Endometrium (tissue), 2 donors: ENCODE measurements around the gene HNRNPA1.
A peak's percentile ranks its signal among the peaks of the same experiment; 100 is the strongest.
"Not testable (repeated sequence)": the region's sequence is repeated elsewhere in the genome, so short reads cannot be mapped to it uniquely, and the experiment has no call there.

ENCODE experiments used
- FAIRE-seq: peaks from 2 replicates; lab custom pipeline; 2012; peaks lifted over from hg19 to GRCh38; lab: Jason Lieb, UNC
- donor health status: control.
- donor health status: control.

Gene HNRNPA1

DNA sequence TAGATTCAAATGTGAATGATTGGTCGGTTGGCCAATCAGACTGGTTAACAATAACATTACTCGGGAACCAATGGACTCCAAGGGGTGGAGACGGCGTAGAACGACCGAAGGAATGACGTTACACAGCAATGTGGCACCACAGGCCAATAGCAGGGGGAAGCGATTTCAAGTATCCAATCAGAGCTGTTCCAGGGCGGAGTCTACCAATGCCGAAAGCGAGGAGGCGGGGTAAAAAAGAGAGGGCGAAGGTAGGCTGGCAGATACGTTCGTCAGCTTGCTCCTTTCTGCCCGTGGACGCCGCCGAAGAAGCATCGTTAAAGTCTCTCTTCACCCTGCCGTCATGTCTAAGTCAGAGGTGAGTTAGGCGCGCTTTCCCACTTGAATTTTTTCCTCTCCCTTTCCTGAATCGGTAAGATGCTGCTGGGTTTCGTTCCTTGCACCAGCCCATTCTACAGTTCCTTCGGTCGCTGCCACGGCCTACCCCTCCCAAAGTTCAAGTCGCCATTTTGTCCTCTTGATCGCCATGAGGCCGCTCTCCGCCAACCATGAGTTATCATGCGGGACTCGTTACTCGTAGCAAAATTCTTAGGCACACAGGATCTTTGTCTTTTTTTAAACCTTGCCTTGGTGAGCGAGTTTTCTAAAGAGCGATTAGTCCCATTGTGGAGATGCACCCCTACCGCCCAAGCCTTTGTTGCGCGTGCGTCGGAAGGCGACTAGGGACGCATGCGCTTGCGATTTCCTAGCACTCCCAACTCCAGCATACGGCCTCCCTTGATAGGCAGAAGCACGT is at the start of gene HNRNPA1:
Gene HNRNPA1, plus strand, starts transcription at position 259 of the 793 bp plus-strand sequence. Its CDS starts 82 bp downstream, at position 341.
- peak; percentile 97 for FAIRE-seq

DNA sequence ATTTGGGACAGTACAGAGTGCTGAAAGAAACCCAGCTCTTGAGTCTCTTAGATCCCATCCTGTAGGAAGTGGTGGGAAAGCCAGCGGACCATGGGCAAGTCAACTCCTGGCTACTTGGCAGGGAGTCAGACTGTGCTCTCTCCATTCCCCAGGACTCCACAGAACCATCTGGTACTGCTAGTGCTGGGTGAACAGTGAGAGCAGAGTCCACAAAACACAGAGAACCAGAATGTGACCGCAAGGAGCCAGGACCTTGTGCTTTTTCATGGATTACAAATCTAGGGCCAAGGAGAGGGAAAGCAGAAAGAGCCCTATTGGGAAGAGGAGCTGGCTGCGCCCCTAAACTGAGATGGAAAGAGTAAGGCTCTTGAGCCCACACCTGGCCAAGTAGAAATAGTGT is 49.3 kb upstream of the HNRNPA1 start:
- not testable (repeated sequence) for FAIRE-seq

DNA sequence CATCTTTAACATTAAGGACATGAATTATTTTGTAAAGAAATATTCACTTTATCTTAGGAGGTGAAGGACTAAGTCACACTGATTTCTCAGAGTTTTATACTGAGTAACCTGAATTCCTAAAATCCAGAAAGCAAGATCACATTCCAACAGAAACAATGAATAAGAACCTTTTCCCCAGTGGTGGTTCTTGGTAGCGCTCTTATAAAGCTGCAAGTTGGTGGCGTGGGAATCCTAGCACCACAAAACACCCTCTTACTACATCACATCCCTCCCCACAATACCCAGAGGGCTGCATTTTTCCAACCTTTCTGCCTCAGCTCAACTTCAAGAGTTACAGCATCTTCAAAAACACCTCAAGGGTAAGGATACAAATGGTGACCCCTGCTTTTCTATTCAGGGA is 47.7 kb upstream of the HNRNPA1 start:
- no peak for FAIRE-seq

GRCh38 chr12:54238531-54238930 is 42.0 kb upstream of the HNRNPA1 start:
- FAIRE-seq = no peak

- FAIRE-seq = no peak
Measured at GRCh38 chr12:54239620-54240019, 40.9 kb upstream of the HNRNPA1 start.

DNA sequence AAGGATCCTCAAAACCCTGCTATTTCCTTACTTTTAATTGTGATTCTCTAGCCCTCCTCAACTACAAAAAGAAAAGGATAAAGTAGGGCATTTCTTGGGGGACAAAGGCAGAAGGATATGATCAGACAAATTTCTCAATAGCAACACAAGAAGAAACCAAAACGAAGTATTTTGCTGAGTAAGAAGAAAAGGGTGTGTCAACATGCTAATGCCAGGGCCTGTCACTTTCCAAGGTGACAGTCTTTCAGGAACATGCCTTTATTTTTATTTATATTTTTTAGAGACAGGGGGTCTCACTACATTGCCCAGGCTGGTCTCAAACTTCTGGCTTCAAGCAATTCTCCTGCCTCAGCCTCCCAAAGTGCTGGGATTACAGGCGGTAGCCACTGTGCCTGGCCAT is 40.4 kb upstream of the HNRNPA1 start:
- no peak for FAIRE-seq

GRCh38 chr12:54240971-54241588 is 39.4 kb upstream of the HNRNPA1 start:
- FAIRE-seq = no peak

- FAIRE-seq = no peak
Measured at GRCh38 chr12:54246011-54246641, 34.4 kb upstream of the HNRNPA1 start.

DNA sequence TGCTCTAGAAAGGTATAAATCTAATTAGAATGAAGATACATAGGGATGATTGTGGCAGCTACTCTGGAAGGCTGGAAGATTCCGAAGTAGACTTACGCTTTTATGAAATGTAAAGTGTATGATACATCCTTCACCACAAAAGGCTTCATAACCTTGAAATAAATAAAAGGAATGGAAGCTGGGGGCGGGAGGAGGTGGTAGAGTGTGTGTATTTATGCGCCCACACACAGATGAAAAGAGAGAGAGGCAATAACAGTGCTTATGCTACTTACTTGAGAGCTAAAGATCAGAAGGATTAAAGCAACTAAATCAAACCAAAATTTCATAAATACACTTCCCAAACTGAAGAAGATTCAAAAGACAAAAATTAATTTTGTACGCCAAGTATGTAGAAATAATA is 31.0 kb upstream of the HNRNPA1 start:
- no peak for FAIRE-seq

- FAIRE-seq = no peak
Measured at GRCh38 chr12:54251667-54252284, 28.8 kb upstream of the HNRNPA1 start.

GRCh38 chr12:54253240-54253639 is 27.3 kb upstream of the HNRNPA1 start:
- FAIRE-seq = no peak

DNA sequence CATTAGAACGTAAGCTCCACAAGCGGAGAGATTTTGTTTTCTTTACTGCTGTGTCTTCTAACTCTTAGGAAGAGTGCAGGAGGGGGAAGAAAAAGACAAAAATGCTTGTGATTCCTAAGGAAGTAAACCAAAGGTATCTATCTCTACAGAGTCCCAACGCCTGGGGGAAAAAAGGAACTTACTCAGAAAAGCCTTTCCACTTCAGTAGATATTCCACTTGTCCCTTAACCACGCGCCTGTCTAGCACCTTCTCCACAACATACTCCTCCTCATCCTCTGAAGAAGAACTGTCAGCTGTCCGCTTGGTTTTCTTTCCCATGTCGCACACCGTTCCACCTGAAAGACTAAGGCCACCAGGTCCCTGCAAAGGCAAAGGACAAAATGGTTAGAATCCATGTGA is 23.2 kb upstream of the HNRNPA1 start:
- no peak for FAIRE-seq

DNA sequence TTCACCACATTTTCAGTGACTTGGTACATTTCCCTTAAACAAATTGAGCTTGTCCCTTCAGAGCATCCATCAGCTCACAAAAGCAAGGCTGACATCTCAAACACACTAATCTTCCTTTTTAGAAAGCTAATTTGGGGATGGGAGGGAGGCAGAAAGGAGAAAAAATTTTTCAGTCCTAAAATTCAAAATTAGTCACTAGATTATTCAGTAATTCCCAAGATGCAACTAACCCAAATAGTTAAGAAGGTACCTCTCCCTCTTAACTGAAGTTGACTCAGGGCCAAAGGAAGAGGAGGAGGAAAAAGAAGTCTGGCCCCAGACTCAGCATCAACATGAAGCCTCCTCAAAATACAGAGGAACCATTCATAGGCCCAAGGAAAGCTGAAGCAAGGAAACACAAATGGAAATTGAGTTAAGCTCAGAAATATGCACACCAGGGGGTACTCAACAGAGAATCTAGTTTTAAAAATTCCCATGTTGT is 22.3 kb upstream of the HNRNPA1 start:
- FAIRE-seq = no peak

- no peak for FAIRE-seq
Measured at GRCh38 chr12:54259194-54260011, 21.1 kb upstream of the HNRNPA1 start.

DNA sequence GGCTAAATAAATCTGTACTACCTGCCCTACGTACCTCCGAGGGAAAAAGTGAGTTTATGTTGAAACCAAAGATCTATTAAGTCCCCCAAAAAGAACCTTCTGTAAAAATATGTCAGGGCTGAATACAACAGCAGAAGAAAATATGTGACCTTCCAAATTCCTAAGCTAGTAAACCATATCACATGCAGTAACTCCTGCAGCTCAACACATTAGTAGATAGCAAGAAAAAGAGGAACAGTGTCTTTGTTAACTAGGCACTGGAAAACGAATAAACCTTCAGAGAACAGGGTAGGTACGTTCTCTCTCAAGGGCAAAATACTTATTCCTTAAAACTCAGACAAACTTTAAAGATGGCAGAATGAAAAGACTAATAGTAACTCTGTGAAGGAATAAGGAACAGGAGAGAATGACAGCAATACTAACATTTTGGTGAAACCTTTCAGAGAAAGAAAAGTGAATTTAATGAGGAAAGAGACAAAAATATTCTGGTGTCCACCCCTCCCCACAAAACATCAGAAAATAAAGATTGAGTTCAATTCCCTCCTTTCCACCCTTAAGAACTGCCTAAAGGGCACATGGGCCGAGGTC is 18.6 kb upstream of the HNRNPA1 start:
- FAIRE-seq = no peak

DNA sequence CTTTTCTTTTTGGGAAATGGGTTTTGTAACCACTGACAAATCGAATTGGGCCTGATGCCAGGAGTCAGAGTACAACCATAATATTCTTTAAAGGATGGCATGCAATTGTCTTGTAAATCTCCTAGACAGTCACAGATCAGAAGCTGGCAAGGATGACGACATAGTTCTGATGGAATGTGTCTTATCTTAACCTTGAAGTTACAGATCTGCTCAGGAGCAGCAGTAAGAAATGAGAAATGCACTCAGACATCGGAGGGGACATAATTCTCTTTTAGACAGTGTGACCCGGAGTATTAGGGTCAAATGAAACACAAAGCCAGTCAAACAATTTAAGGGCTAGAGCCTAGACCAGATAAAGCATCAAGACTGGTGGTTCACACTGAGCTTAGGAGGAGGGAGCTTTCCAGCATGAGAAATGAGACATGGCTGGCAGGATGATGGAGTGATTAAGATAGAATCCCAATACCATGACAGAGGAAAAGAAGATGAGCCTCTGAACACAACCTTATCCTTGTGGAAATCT is 18.1 kb upstream of the HNRNPA1 start:
- FAIRE-seq = no peak

DNA sequence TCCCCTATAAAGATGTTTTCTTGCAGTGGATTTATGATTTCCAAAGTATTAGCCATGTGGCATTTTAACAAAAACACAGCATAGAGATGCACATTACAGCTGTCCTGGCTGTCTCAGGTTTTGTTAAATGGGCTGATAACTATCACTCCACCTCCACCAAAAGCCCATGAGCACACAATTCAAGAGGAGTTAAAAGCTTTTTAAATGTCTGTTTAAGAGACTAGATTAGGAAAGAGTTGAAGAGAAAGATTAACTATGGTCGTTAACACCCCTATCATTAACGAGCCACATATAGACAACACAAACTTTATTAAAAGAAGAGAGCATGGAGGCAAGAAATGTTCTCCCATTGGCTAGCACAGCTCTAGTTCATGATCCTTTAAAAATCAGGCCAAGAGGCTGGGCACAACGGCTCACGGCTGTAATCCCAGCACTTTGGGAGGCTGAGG is 15.1 kb upstream of the HNRNPA1 start:
- peak; percentile 80 for FAIRE-seq

DNA sequence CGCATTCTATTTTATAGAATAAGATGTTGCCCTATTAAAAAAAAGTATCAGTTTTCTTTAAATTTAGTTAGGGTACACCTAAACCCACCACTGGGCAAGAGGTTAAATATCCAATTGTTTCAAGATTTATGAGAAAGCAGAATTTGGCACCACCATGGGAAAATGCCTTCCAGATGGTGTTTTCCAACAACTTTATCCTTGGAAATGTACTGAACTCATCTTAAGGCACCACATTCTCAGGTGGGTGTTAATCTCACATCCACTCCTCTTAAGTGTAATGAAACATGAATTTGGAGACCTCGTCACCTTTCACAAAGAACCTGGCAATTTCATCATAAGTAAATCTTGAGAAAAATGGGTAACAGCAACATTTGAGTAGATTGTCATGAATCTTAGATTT is 13.7 kb upstream of the HNRNPA1 start:
- FAIRE-seq = no peak

DNA sequence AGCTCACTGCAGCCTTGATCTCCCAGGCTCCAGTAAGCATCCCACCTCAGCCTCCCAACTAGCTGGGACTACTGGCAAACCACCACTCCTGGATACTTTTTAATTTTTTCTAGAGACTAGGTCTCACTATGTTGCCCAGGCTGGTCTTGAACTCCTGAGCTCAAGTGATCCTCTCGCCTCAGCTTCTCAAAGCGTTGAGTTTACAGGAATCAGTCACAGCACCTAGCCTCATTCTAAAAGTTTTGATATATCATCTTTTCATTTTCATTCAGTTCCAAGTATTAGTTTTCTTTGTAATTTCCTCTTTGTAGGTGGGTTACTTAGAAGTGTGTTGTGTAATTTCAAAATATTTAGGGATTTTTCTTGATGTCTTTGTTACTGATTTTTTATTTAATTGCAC is 10.2 kb upstream of the HNRNPA1 start:
- FAIRE-seq = no peak

DNA sequence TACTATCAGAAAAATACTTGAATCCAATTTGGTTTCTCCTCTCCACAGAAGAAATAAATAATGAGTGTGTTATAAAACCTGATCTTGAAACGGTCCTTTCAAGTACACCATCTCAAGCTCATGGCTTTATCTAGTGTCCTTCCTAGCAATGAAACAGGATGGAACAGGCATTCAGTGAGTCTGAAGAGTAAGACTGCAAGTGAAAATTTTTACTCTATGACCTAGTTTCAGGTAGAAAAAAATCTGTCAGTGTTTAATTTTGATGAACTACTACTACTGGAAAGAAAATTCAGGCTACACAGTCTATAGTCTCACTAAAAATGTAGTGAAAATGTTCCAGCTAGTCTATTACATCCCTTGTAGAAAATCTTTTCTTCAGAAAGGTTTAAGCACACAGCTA is 8.3 kb upstream of the HNRNPA1 start:
- no peak for FAIRE-seq

DNA sequence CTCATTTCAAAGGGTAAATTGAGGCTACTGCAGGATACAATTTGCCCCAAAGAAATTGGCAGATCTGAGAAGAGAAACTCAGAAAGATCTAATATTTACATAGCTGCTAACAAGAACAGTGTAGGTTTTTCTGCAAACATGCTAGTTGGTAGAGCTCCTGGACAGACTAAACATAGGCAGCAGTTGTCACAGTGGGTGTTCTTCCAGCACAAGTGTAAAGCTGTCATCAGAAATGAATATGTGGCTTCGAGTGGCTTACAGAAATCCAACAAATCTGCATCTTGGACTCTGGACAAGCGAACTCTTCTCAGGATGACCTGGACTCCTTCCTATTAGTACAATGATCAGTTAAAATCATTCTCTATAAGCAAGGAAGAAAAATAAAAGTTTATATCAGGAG is 6.5 kb upstream of the HNRNPA1 start:
- FAIRE-seq = no peak
